NB4 (cell line): ENCODE results near the gene NANOGP8.

Experiments
- DNase-seq: peaks from one replicate; pipeline ENCODE4 v3.0.0; 2010; ENCODE audit warnings: low read depth
- H3K4me3 ChIP-seq: one replicate; pipeline ENCODE4 v1.5.1; 2011; ENCODE audit warnings: mild to moderate bottlenecking, low read depth, low read length, moderate library complexity
- MYC ChIP-seq: IDR thresholded peaks from 2 replicates; pipeline ENCODE4 v1.6.1; 2011; ENCODE audit warnings: low read depth, low read length
- POLR2A ChIP-seq: IDR thresholded peaks from 2 replicates; pipeline ENCODE4 v1.6.1; 2011; ENCODE audit warnings: mild to moderate bottlenecking; ENCODE audit not compliant: insufficient read length; ENCODE audit errors: extremely low read depth
- TF ChIP-seq, protein P1 (sequence below): IDR thresholded peaks from 2 replicates; pipeline ENCODE4 v1.6.1; 2011; ENCODE audit warnings: low read depth, low read length
- TF ChIP-seq, protein P2 (sequence below): IDR thresholded peaks from one replicate; pipeline ENCODE4 v1.5.1; 2012; ENCODE audit warnings: low read depth, low read length

The NANOGP8 gene

DNA sequence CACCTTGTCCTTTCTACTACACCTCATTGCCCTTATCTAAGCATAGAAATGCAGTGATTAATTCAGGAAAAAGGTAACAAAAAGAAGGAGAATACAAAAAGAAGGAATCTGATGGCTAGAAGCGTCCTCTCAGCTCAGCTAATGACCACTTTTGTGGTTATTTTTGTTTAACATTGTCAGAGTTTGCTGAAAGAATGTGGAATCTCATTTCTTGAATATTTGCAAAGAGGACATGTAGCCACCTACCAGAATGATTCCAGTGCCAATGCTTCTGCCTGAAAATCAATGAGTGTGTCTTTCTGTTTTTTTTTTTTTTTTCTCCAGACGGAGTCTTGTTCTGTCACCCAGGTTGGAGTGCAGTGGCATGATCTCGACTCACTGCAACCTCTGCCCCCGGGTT, 24.5 kb downstream of the NANOGP8 start:
- TF ChIP-seq MYC = no peak
- TF ChIP-seq, protein P1, sequence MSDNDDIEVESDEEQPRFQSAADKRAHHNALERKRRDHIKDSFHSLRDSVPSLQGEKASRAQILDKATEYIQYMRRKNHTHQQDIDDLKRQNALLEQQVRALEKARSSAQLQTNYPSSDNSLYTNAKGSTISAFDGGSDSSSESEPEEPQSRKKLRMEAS = no peak
- no peak for TF ChIP-seq POLR2A
- TF ChIP-seq, protein P2, sequence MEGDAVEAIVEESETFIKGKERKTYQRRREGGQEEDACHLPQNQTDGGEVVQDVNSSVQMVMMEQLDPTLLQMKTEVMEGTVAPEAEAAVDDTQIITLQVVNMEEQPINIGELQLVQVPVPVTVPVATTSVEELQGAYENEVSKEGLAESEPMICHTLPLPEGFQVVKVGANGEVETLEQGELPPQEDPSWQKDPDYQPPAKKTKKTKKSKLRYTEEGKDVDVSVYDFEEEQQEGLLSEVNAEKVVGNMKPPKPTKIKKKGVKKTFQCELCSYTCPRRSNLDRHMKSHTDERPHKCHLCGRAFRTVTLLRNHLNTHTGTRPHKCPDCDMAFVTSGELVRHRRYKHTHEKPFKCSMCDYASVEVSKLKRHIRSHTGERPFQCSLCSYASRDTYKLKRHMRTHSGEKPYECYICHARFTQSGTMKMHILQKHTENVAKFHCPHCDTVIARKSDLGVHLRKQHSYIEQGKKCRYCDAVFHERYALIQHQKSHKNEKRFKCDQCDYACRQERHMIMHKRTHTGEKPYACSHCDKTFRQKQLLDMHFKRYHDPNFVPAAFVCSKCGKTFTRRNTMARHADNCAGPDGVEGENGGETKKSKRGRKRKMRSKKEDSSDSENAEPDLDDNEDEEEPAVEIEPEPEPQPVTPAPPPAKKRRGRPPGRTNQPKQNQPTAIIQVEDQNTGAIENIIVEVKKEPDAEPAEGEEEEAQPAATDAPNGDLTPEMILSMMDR = no peak
- no peak for DNase-seq
- H3K4me3 ChIP-seq = no peak overlapping the region

DNA sequence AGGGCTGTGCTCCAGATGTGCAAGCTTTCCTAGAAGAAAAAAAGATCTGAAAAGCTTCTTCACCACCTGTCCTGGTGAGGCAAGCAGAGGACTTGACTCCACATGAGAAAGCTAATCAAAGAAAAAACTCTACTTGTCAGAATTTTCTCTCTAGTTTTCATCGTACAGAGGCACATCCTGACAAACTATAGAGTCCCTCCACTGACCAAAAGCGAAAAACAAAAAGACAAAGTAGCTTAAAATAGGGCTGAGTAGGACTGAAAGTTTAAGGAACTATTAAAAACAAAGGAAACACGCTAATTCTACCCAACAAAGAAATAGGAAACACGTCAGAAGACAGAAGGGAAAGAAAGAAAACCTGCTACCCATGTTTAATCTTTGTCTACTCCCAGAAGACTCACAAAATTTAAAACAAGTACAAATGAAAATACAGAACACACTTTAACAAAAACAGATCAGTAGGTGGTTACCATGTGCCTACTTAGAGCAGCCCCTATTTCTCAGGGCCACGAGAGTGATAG, 26.5 kb downstream of the NANOGP8 start:
- TF ChIP-seq POLR2A (no peak), MYC (no peak)
- TF ChIP-seq, protein P2 = no peak
- TF ChIP-seq, protein P1 = no peak
- no peak overlapping the region for H3K4me3 ChIP-seq
- DNase-seq = no peak

DNA sequence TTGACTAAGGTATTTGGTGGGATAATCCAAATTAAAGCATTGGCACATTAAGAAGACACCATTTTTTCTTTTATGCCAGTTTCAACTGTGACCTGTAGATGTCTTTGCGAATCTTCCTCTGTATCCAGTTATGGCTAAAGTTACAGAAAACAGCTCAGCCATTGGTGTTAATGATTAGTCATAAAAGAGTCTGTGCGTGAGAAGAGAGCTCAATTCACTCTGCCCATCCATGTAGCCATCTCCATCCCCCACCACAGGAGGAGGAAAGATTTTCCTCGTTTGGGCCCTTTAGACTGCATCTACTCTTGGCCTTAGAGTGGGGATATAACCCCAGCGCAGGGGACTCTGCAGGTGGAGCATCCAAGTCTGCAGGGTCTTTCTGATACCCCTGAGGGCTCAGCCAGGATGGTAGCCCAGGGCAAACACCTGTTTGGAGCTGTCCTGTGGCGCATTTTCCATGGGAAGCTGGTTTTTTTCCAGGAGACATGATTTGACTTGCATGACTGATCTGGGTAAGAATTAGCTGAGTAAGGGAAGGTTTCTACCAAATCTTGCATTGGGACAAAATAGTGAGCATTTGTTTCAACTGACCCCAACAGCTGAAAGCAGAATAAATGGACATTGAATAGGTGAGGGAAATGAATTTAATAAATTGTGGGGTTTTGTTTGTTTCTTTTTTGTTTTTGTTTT, 29.5 kb downstream of the NANOGP8 start:
- no peak for DNase-seq
- H3K4me3 ChIP-seq = no peak overlapping the region
- TF ChIP-seq, protein P2 = no peak
- no peak for TF ChIP-seq POLR2A
- TF ChIP-seq MYC = no peak
- TF ChIP-seq, protein P1 = no peak

DNA sequence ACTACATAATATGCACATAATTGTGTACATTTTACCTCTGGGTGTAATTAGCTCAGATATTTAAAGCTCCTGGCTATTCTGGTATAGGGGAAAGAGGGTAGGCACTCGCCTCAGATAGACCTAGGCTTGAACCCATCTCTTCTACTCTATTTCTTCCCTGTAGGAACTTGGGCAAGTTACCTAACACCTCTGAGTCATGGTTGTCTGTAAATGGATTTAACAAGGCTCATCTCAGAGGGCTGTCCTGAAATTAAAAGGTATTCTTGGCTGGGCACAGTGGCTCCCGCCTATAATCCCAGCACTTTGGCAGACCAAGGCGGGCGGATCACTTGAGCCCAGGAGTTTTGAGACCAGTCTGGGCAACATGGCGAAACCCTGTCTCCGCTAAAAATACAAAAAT, 30.7 kb downstream of the NANOGP8 start:
- peak; percentile 5 for DNase-seq
- H3K4me3 ChIP-seq = no peak overlapping the region
- TF ChIP-seq, protein P2 = no peak
- TF ChIP-seq, protein P1 = no peak
- TF ChIP-seq POLR2A (no peak), MYC (no peak)

DNA sequence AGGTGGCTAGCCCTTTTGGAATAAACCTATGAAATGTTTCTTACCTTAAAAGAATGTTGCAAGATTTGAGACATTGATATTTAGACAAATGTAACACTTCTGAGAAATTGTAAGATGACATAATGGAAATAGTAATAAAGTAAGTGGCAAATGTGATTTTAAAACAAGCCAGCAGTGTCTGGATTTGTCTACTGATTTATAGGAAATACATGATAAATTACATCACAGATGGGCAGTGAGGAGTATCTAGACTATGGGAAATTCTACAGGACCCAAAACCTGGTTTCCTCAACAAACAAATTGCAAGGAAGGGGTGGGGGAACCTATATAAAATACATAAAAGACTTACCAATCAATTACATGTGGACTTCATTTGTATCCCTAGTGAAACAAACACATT, 37.1 kb downstream of the NANOGP8 start:
- DNase-seq = no peak
- no peak for TF ChIP-seq MYC
- TF ChIP-seq, protein P2 = no peak
- TF ChIP-seq, protein P1 = no peak
- TF ChIP-seq POLR2A = no peak
- H3K4me3 ChIP-seq = no peak overlapping the region
